ENCODE measurements around the gene MSLN. TPM values are rescaled to one million over a fixed set of nuclear protein-coding genes. Genes with fewer than 3 reads are reported as not detected.

The MSLN gene
- total and polyA plus RNA-seq, 2 of the 13 experiments (the other 11 are each of a cell fraction or from before 2014, with no cell fraction given) = 2.0 to 2.3 TPM

GRCh38 chr16:734208-734980 is 26.1 kb upstream of the MSLN start:
- ATAC-seq (no peak), DNase-seq (ENCODE audit: low spot score) (no peak), FAIRE-seq (no peak)
- ChIA-PET POLR2A (interaction anchor here (2.2 kb wide), 1 partner anchor 13 kb away, joined by 7 read pairs; the partner anchor contains the start of gene ANTKMT), CTCF (ENCODE audit: low intra/inter-chr PET ratio, low total read pairs) (interaction anchor here (2.7 kb wide), 1 partner anchor 22 kb away, joined by 19 read pairs; no protein-coding TSS in a partner anchor)
- no peak overlapping the region for H3K4me3 ChIP-seq (replicated peaks in 1 of 3; ENCODE audit: insufficient read depth in 1 of 3, low read depth in 2 of 3, low read length in 3 of 3)
- 0 out of 2 replicates have a peak, but pooled peaks cover 2% of the 10 kb centered on the region for H4K20me1 ChIP-seq (ENCODE audit: insufficient read depth, low read length)
- no peaks in the 10 kb centered on the region for H3K79me2 ChIP-seq (ENCODE audit: insufficient read depth, low read length)
- no peak overlapping the region for H3K27ac ChIP-seq (ENCODE audit: extremely low read length, insufficient read depth, low read length)
- intact Hi-C loops (cut with micrococcal nuclease; ENCODE audit: unreplicated experiment) (no loop called here), in situ Hi-C loops (cut with HindIII; ENCODE audit: extremely low pct_ligation_motif_present, low pct_unique_long_range_greater_than_20kb) (no loop called here)
- TF ChIP-seq SKI (IDR thresholded peaks at IDR 0.05; ENCODE audit: partially characterized antibody) (no peak), SP5 (CRISPR knock-in tag; IDR thresholded peaks at IDR 0.05; ENCODE audit: borderline replicate concordance, low read depth) (no peak), TRIM24 (CRISPR knock-in tag; IDR thresholded peaks at IDR 0.05) (no peak), ZNF567 (CRISPR knock-in tag; IDR thresholded peaks at IDR 0.05; ENCODE audit: borderline replicate concordance) (no peak), REST (IDR thresholded peaks at IDR 0.05; ENCODE audit: borderline replicate concordance in 1 of 2, low read depth in 1 of 2, low read length in 2 of 2) (no peak), HMG20A (CRISPR knock-in tag; IDR thresholded peaks at IDR 0.05; ENCODE audit: borderline replicate concordance) (no peak)
- no peaks in the 10 kb centered on the region for H3K9me3 ChIP-seq (ENCODE audit: low read length)
- WGBS (ENCODE audit: low lambda C conversion rate) = 96% methylated on average over 41 of the region's 49 CpGs
- no peaks in the 10 kb centered on the region for H3K27me3 ChIP-seq (ENCODE audit: control insufficient read depth in 1 of 2, insufficient read depth in 2 of 2, low read length in 2 of 2)
- H3K4me2 ChIP-seq (ENCODE audit: low read depth, low read length) = no peak overlapping the region
- H3K36me3 ChIP-seq (replicated peaks in 1 of 2; ENCODE audit: control insufficient read depth in 1 of 2, insufficient read depth in 2 of 2, low read length in 2 of 2) = peaks cover 3 to 25% of the 10 kb centered on the region in 2 experiments; a peak in 2 of 5 replicates
- no TSS peak for BruUV-seq (replicated peaks)
- no peak overlapping the region for H2AFZ ChIP-seq (ENCODE audit: low read length)
- no peak overlapping the region for H3K9ac ChIP-seq (ENCODE audit: insufficient read depth, low read depth, low read length)
- H3K4me1 ChIP-seq (ENCODE audit: insufficient read depth, low read length) = peaks cover 4% of the 10 kb centered on the region

All from HepG2 (cell line).